ENCODE data around the gene CASP8AP2.
"Not testable (repeated sequence)": the region's sequence is repeated elsewhere in the genome, so short reads cannot be mapped to it uniquely, and the experiment has no call there.

CASP8AP2 gene

GRCh38 chr6:89826029-89826528 lies 3.6 kb upstream of the CASP8AP2 start:
- no peak for DNase-seq (ENCODE audit: low read depth)

GRCh38 chr6:89828475-89828987 lies 1.1 kb upstream of the CASP8AP2 start:
- not testable (repeated sequence) for DNase-seq (ENCODE audit: low read depth)

GRCh38 chr6:89828988-89829471 lies 650 bp upstream of the CASP8AP2 start:
- no peak for DNase-seq (ENCODE audit: low read depth)

GRCh38 chr6:89830170-89830809 lies 610 bp downstream of the CASP8AP2 start:
- DNase-seq (ENCODE audit: low read depth): no peak

- DNase-seq (ENCODE audit: low read depth): no peak
Observed at GRCh38 chr6:89834884-89835792, 5.5 kb downstream of the CASP8AP2 start.

- no peak for DNase-seq (ENCODE audit: low read depth)
Observed at GRCh38 chr6:89836639-89837222, 7.1 kb downstream of the CASP8AP2 start.

GRCh38 chr6:89840538-89840937 lies 10.9 kb downstream of the CASP8AP2 start:
- no peak for DNase-seq (ENCODE audit: low read depth)

- no peak for DNase-seq (ENCODE audit: low read depth)
Observed at GRCh38 chr6:89842228-89842627, 12.5 kb downstream of the CASP8AP2 start.

GRCh38 chr6:89843070-89843469 lies 13.4 kb downstream of the CASP8AP2 start:
- DNase-seq (ENCODE audit: low read depth): no peak

GRCh38 chr6:89847513-89847912 lies 17.8 kb downstream of the CASP8AP2 start:
- DNase-seq (ENCODE audit: low read depth): not testable (repeated sequence)

GRCh38 chr6:89853068-89853467 lies 23.4 kb downstream of the CASP8AP2 start:
- DNase-seq (ENCODE audit: low read depth): no peak

GRCh38 chr6:89858041-89858440 lies 28.4 kb downstream of the CASP8AP2 start:
- DNase-seq (ENCODE audit: low read depth): no peak

- no peak for DNase-seq (ENCODE audit: low read depth)
Observed at GRCh38 chr6:89859744-89860143, 30.1 kb downstream of the CASP8AP2 start.

- DNase-seq (ENCODE audit: low read depth): no peak
Observed at GRCh38 chr6:89862273-89862672, 32.6 kb downstream of the CASP8AP2 start.

- DNase-seq (ENCODE audit: low read depth): no peak
Observed at GRCh38 chr6:89862698-89863097, 33.0 kb downstream of the CASP8AP2 start.

- DNase-seq (ENCODE audit: low read depth): no peak
Observed at GRCh38 chr6:89866024-89866678, 36.5 kb downstream of the CASP8AP2 start.

- no peak for DNase-seq (ENCODE audit: low read depth)
Observed at GRCh38 chr6:89873721-89874120, 44.0 kb downstream of the CASP8AP2 start.

GRCh38 chr6:89874438-89874837 lies 44.8 kb downstream of the CASP8AP2 start:
- DNase-seq (ENCODE audit: low read depth): no peak

GRCh38 chr6:89886378-89887120 lies 56.9 kb downstream of the CASP8AP2 start:
- DNase-seq (ENCODE audit: low read depth): no peak

GRCh38 chr6:89887452-89888137 lies 57.9 kb downstream of the CASP8AP2 start:
- no peak for DNase-seq (ENCODE audit: low read depth)

GRCh38 chr6:89888138-89888514 lies 58.4 kb downstream of the CASP8AP2 start:
- no peak for DNase-seq (ENCODE audit: low read depth)
